WTC11 (cell line): ENCODE measurements around the gene ZFYVE28. TPM values are rescaled to one million over a fixed set of nuclear protein-coding genes. Genes with fewer than 3 reads are reported as not detected.

ENCODE experiments used
- ATAC-seq: fragments of 200-7000 bp; cut with Tn5 transposase; 2 replicates; pipeline ENCODE4 v1.10.0; 2021; ENCODE audit warnings: mild to moderate bottlenecking, moderate library complexity
- CTCF ChIA-PET: fragments of 300-600 bp; sonication (Branson Sonifier 250); formaldehyde crosslinking; loops from one replicate; lab custom pipeline; 2021; ENCODE audit warnings: antibody characterized with exemption; lab: Charles Lee
- POLR2A ChIA-PET: fragments of 350-600 bp; sonication (Branson Sonifier 250); formaldehyde crosslinking; loops from one replicate; lab custom pipeline; 2021; ENCODE audit warnings: antibody characterized with exemption; lab: Charles Lee
- DNase-seq: peaks from one replicate; pipeline ENCODE4 v3.0.0; 2021; ENCODE audit warnings: low spot score
- H3K27ac Mint-ChIP-seq: 2 replicates; pipeline ENCODE4 v1.8.0; 2021; ENCODE audit warnings: mixed read lengths
- H3K27me3 Mint-ChIP-seq: 2 replicates; pipeline ENCODE4 v1.8.0; 2021; ENCODE audit warnings: low read depth, mild to moderate bottlenecking, moderate library complexity, mixed read lengths
- H3K36me3 Mint-ChIP-seq: 2 replicates; pipeline ENCODE4 v1.8.0; 2021; ENCODE audit warnings: mixed read lengths
- H3K4me1 Mint-ChIP-seq: 2 replicates; pipeline ENCODE4 v1.8.0; 2022; ENCODE audit warnings: mixed read lengths
- H3K4me3 Mint-ChIP-seq: 2 replicates; pipeline ENCODE4 v1.8.0; 2021; ENCODE audit warnings: mild to moderate bottlenecking, moderate library complexity, mixed read lengths
- H3K9me3 Mint-ChIP-seq: 2 replicates; pipeline ENCODE4 v1.8.0; 2021; ENCODE audit warnings: mixed read lengths
- CREM ChIP-seq: sonication (generic); formaldehyde crosslinking; IDR thresholded peaks from 2 replicates; pipeline ENCODE4 v1.8.1; 2022; ENCODE audit warnings: mild to moderate bottlenecking, missing genetic modification reagents, moderate library complexity
- FOXP1 ChIP-seq: sonication (generic); formaldehyde crosslinking; IDR thresholded peaks from 2 replicates; pipeline ENCODE4 v1.8.0; 2022; ENCODE audit warnings: missing genetic modification reagents, mild to moderate bottlenecking, moderate library complexity, borderline replicate concordance
- GABPB1 ChIP-seq: sonication (generic); formaldehyde crosslinking; IDR thresholded peaks from 2 replicates; pipeline ENCODE4 v1.8.1; 2023; ENCODE audit warnings: mild to moderate bottlenecking, missing genetic modification reagents
- HMGA2 ChIP-seq: fragments of 250-450 bp; sonication (Bioruptor Pico); IDR thresholded peaks from 2 replicates; pipeline ENCODE4 v1.4.0; 2021; ENCODE audit warnings: mild to moderate bottlenecking, moderate library complexity
- IRF2 ChIP-seq: sonication (generic); formaldehyde crosslinking; IDR thresholded peaks from 2 replicates; pipeline ENCODE4 v1.8.0; 2022; ENCODE audit warnings: low read depth, missing genetic modification reagents, borderline replicate concordance
- JUN ChIP-seq: sonication (generic); formaldehyde crosslinking; IDR thresholded peaks from 2 replicates; pipeline ENCODE4 v1.8.0; 2023; ENCODE audit warnings: mild to moderate bottlenecking, missing genetic modification reagents
- NFYB ChIP-seq: sonication (generic); formaldehyde crosslinking; conservative IDR thresholded peaks from 2 replicates; pipeline ENCODE4 v1.8.0; 2022; ENCODE audit warnings: low read depth, missing genetic modification reagents
- NR1H2 ChIP-seq: sonication (generic); formaldehyde crosslinking; IDR thresholded peaks from 2 replicates; pipeline ENCODE4 v1.9.0; 2021; ENCODE audit warnings: mild to moderate bottlenecking, moderate library complexity, missing genetic modification reagents
- NR2C2 ChIP-seq: sonication (generic); formaldehyde crosslinking; IDR thresholded peaks from 2 replicates; pipeline ENCODE4 v1.8.0; 2022; ENCODE audit warnings: mild to moderate bottlenecking, missing genetic modification reagents
- OVOL2 ChIP-seq: fragments of 250-450 bp; sonication (Bioruptor Pico); IDR thresholded peaks from 2 replicates; pipeline ENCODE4 v1.9.0; 2021; ENCODE audit warnings: mild to moderate bottlenecking, borderline replicate concordance
- RELA ChIP-seq: sonication (generic); formaldehyde crosslinking; IDR thresholded peaks from 2 replicates; pipeline ENCODE4 v1.8.1; 2022; ENCODE audit warnings: missing genetic modification reagents, mild to moderate bottlenecking, borderline replicate concordance
- RORB ChIP-seq: fragments of 250-450 bp; sonication (Bioruptor Pico); IDR thresholded peaks from 2 replicates; pipeline ENCODE4 v1.9.0; 2021; ENCODE audit warnings: mild to moderate bottlenecking
- SMAD3 ChIP-seq: sonication (generic); formaldehyde crosslinking; IDR thresholded peaks from 2 replicates; pipeline ENCODE4 v1.8.0; 2022; ENCODE audit warnings: missing genetic modification reagents, mild to moderate bottlenecking, borderline replicate concordance
- SMAD4 ChIP-seq: sonication (generic); formaldehyde crosslinking; IDR thresholded peaks from 2 replicates; pipeline ENCODE4 v1.8.0; 2022; ENCODE audit warnings: mild to moderate bottlenecking, missing genetic modification reagents
- SOX15 ChIP-seq: fragments of 250-450 bp; sonication (Bioruptor Pico); IDR thresholded peaks from 2 replicates; pipeline ENCODE4 v1.9.0; 2021; ENCODE audit warnings: mild to moderate bottlenecking
- SP1 ChIP-seq: sonication (generic); formaldehyde crosslinking; conservative IDR thresholded peaks from 2 replicates; pipeline ENCODE4 v1.8.1; 2022; ENCODE audit warnings: missing genetic modification reagents
- TEAD1 ChIP-seq: sonication (generic); formaldehyde crosslinking; IDR thresholded peaks from 2 replicates; pipeline ENCODE4 v1.8.0; 2022; ENCODE audit warnings: mild to moderate bottlenecking, missing genetic modification reagents
- ZNF138 ChIP-seq: sonication (generic); formaldehyde crosslinking; conservative IDR thresholded peaks from 2 replicates; pipeline ENCODE4 v1.8.1; 2022; ENCODE audit warnings: mild to moderate bottlenecking, moderate library complexity, missing genetic modification reagents
- ZNF232 ChIP-seq: sonication (generic); formaldehyde crosslinking; IDR thresholded peaks from 2 replicates; pipeline ENCODE4 v1.8.0; 2022; ENCODE audit warnings: mild to moderate bottlenecking, missing genetic modification reagents
- total RNA-seq: library from RNA; stranded (reverse); gene quantifications from 3 replicates; pipeline ENCODE4 v1.2.3, GENCODE V29; 2021
- TF ChIP-seq, protein P1 (sequence below): fragments of 250-450 bp; sonication (Bioruptor Pico); IDR thresholded peaks from 2 replicates; pipeline ENCODE4 v1.9.0; 2021; ENCODE audit warnings: moderate library complexity, mild to moderate bottlenecking, inconsistent platforms, borderline replicate concordance
- TF ChIP-seq, protein P2 (sequence below): sonication (generic); formaldehyde crosslinking; IDR thresholded peaks from 2 replicates; pipeline ENCODE4 v1.8.1; 2022; ENCODE audit warnings: mild to moderate bottlenecking, missing genetic modification reagents, moderate library complexity, borderline replicate concordance
- TF ChIP-seq, protein P3 (sequence below): sonication (generic); formaldehyde crosslinking; IDR thresholded peaks from 2 replicates; pipeline ENCODE4 v1.8.0; 2023; ENCODE audit warnings: missing genetic modification reagents, mild to moderate bottlenecking, borderline replicate concordance
- TF ChIP-seq, protein P4 (sequence below): fragments of 250-450 bp; sonication (Bioruptor Pico); IDR thresholded peaks from 2 replicates; pipeline ENCODE4 v1.9.0; 2021; ENCODE audit warnings: mild to moderate bottlenecking
- TF ChIP-seq, protein P5 (sequence below): sonication (generic); formaldehyde crosslinking; IDR thresholded peaks from 2 replicates; pipeline ENCODE4 v1.8.1; 2022; ENCODE audit warnings: missing genetic modification reagents, borderline replicate concordance
- TF ChIP-seq, protein P6 (sequence below): sonication (generic); formaldehyde crosslinking; IDR thresholded peaks from 2 replicates; pipeline ENCODE4 v1.8.1; 2023; ENCODE audit warnings: mild to moderate bottlenecking, missing genetic modification reagents
- TF ChIP-seq, protein P7 (sequence below): sonication (generic); formaldehyde crosslinking; IDR thresholded peaks from 2 replicates; pipeline ENCODE4 v1.8.1; 2022; ENCODE audit warnings: low read depth, missing genetic modification reagents, borderline replicate concordance

The ZFYVE28 gene
- total RNA-seq, 1 experiment from 2014 or later: 7.8 TPM

DNA sequence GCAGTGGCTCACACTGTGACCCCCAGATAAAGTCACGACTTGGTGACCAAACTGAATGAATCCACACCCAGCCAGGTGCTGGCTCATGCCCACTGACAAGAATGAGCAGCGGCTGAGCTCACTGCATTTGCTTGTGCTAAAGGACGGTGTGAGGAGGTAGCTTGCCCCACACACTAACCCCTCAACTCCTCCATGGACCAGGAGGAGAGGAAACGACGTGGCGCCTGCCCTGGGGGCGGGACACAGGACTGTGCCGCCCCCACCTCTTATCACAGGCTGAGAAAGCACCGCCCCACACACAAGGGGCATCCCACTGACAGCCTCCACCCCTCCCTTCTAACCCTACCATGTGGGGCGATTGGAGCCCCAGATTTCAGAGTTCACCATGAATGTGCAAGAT, 43.0 kb downstream of the ZFYVE28 start:
- ATAC-seq (no peak; the same call in 1 of the 2 replicates), DNase-seq (no peak)
- H3K27ac Mint-ChIP-seq: no peak overlapping the region
- H3K36me3 Mint-ChIP-seq: peaks cover 12% of the 10 kb centered on the region
- H3K4me1 Mint-ChIP-seq: peaks cover 3% of the 10 kb centered on the region; the same call in 1 of the 2 replicates
- H3K4me3 Mint-ChIP-seq: no peak overlapping the region
- peaks cover 24% of the 10 kb centered on the region for H3K9me3 Mint-ChIP-seq
- TF ChIP-seq FOXP1 (CRISPR knock-in tag) (no peak), RORB (CRISPR knock-in tag) (no peak), HMGA2 (CRISPR knock-in tag) (no peak), NR1H2 (CRISPR knock-in tag) (no peak), ZNF232 (no peak), SP1 (CRISPR knock-in tag) (no peak), CREM (CRISPR knock-in tag) (no peak), ZNF138 (CRISPR knock-in tag) (no peak), RELA (CRISPR knock-in tag) (no peak), TEAD1 (CRISPR knock-in tag) (no peak), SOX15 (no peak), JUN (CRISPR knock-in tag) (no peak), GABPB1 (CRISPR knock-in tag) (no peak)
- TF ChIP-seq, protein P1, sequence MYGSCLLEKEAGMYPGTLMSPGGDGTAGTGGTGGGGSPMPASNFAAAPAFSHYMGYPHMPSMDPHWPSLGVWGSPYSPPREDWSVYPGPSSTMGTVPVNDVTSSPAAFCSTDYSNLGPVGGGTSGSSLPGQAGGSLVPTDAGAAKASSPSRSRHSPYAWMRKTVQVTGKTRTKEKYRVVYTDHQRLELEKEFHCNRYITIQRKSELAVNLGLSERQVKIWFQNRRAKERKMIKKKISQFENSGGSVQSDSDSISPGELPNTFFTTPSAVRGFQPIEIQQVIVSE (CRISPR knock-in tag): no peak
- TF ChIP-seq, protein P2, sequence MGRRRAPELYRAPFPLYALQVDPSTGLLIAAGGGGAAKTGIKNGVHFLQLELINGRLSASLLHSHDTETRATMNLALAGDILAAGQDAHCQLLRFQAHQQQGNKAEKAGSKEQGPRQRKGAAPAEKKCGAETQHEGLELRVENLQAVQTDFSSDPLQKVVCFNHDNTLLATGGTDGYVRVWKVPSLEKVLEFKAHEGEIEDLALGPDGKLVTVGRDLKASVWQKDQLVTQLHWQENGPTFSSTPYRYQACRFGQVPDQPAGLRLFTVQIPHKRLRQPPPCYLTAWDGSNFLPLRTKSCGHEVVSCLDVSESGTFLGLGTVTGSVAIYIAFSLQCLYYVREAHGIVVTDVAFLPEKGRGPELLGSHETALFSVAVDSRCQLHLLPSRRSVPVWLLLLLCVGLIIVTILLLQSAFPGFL: no peak
- TF ChIP-seq, protein P3, sequence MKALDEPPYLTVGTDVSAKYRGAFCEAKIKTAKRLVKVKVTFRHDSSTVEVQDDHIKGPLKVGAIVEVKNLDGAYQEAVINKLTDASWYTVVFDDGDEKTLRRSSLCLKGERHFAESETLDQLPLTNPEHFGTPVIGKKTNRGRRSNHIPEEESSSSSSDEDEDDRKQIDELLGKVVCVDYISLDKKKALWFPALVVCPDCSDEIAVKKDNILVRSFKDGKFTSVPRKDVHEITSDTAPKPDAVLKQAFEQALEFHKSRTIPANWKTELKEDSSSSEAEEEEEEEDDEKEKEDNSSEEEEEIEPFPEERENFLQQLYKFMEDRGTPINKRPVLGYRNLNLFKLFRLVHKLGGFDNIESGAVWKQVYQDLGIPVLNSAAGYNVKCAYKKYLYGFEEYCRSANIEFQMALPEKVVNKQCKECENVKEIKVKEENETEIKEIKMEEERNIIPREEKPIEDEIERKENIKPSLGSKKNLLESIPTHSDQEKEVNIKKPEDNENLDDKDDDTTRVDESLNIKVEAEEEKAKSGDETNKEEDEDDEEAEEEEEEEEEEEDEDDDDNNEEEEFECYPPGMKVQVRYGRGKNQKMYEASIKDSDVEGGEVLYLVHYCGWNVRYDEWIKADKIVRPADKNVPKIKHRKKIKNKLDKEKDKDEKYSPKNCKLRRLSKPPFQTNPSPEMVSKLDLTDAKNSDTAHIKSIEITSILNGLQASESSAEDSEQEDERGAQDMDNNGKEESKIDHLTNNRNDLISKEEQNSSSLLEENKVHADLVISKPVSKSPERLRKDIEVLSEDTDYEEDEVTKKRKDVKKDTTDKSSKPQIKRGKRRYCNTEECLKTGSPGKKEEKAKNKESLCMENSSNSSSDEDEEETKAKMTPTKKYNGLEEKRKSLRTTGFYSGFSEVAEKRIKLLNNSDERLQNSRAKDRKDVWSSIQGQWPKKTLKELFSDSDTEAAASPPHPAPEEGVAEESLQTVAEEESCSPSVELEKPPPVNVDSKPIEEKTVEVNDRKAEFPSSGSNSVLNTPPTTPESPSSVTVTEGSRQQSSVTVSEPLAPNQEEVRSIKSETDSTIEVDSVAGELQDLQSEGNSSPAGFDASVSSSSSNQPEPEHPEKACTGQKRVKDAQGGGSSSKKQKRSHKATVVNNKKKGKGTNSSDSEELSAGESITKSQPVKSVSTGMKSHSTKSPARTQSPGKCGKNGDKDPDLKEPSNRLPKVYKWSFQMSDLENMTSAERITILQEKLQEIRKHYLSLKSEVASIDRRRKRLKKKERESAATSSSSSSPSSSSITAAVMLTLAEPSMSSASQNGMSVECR (CRISPR knock-in tag): no peak
- TF ChIP-seq, protein P4, sequence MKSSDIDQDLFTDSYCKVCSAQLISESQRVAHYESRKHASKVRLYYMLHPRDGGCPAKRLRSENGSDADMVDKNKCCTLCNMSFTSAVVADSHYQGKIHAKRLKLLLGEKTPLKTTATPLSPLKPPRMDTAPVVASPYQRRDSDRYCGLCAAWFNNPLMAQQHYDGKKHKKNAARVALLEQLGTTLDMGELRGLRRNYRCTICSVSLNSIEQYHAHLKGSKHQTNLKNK: no peak
- TF ChIP-seq, protein P5, sequence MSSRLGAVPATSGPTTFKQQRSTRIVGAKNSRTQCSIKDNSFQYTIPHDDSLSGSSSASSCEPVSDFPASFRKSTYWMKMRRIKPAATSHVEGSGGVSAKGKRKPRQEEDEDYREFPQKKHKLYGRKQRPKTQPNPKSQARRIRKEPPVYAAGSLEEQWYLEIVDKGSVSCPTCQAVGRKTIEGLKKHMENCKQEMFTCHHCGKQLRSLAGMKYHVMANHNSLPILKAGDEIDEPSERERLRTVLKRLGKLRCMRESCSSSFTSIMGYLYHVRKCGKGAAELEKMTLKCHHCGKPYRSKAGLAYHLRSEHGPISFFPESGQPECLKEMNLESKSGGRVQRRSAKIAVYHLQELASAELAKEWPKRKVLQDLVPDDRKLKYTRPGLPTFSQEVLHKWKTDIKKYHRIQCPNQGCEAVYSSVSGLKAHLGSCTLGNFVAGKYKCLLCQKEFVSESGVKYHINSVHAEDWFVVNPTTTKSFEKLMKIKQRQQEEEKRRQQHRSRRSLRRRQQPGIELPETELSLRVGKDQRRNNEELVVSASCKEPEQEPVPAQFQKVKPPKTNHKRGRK: no peak
- ChIA-PET CTCF (interaction anchor here (1.3 kb wide), 1 partner anchor 21 kb away, joined by 3 read pairs; no protein-coding TSS in a partner anchor), POLR2A (no interaction called here)
- no peaks in the 10 kb centered on the region; the same call in 1 of the 2 replicates for H3K27me3 Mint-ChIP-seq

DNA sequence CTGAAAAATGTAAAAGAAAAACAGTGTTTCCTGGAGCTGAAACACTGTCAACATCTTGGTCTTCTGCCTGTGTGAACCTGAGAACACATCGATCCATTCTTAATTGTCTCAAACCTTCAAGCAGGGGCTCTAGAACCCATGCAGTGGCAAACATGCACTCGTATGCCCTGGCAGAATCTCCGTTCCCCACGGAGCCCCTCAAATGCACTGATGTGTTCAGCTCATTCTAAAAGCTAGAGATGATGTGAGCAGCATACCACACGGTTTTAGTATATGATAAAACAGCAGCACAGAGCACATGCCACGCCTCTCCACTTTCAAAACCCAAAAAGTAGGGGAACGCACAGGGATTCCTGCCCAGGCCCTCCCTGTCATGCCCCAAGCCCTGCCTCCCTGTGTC, 44.9 kb downstream of the ZFYVE28 start:
- ATAC-seq: no peak
- ChIA-PET CTCF (interaction anchor here (0.7 kb wide), 1 partner anchor 69 kb away, joined by 3 read pairs; no protein-coding TSS in a partner anchor), POLR2A (no interaction called here)
- Mint-ChIP-seq H3K4me3 (no peak overlapping the region), H3K36me3 (peaks cover 15% of the 10 kb centered on the region), H3K9me3 (peaks cover 28% of the 10 kb centered on the region), H3K27ac (no peak overlapping the region), H3K4me1 (peaks cover 3% of the 10 kb centered on the region; the same call in 1 of the 2 replicates), H3K27me3 (peaks cover 3% of the 10 kb centered on the region)
- TF ChIP-seq SMAD3 (CRISPR knock-in tag): no peak
- TF ChIP-seq, protein P6, sequence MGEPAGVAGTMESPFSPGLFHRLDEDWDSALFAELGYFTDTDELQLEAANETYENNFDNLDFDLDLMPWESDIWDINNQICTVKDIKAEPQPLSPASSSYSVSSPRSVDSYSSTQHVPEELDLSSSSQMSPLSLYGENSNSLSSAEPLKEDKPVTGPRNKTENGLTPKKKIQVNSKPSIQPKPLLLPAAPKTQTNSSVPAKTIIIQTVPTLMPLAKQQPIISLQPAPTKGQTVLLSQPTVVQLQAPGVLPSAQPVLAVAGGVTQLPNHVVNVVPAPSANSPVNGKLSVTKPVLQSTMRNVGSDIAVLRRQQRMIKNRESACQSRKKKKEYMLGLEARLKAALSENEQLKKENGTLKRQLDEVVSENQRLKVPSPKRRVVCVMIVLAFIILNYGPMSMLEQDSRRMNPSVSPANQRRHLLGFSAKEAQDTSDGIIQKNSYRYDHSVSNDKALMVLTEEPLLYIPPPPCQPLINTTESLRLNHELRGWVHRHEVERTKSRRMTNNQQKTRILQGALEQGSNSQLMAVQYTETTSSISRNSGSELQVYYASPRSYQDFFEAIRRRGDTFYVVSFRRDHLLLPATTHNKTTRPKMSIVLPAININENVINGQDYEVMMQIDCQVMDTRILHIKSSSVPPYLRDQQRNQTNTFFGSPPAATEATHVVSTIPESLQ (CRISPR knock-in tag): no peak
- TF ChIP-seq, protein P7, sequence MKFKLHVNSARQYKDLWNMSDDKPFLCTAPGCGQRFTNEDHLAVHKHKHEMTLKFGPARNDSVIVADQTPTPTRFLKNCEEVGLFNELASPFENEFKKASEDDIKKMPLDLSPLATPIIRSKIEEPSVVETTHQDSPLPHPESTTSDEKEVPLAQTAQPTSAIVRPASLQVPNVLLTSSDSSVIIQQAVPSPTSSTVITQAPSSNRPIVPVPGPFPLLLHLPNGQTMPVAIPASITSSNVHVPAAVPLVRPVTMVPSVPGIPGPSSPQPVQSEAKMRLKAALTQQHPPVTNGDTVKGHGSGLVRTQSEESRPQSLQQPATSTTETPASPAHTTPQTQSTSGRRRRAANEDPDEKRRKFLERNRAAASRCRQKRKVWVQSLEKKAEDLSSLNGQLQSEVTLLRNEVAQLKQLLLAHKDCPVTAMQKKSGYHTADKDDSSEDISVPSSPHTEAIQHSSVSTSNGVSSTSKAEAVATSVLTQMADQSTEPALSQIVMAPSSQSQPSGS (CRISPR knock-in tag): no peak
- TF ChIP-seq OVOL2: no peak
- TF ChIP-seq NR2C2 (CRISPR knock-in tag): no peak
- TF ChIP-seq NFYB: no peak
- TF ChIP-seq IRF2 (CRISPR knock-in tag): no peak
- TF ChIP-seq SMAD4 (CRISPR knock-in tag): no peak
- no peak for DNase-seq
